Adipocyte (in vitro differentiated cells): ENCODE data around the gene BMP2K.
A peak's percentile ranks its signal among the peaks of the same experiment; 100 is the strongest.

Experiments
- DNase-seq: peaks from one replicate; pipeline ENCODE4 v3.0.0-alpha.2; 2015; ENCODE audit warnings: low read depth
- H3K27me3 ChIP-seq: replicated peaks from 2 replicates; pipeline ENCODE4 v1.7.0; 2013; ENCODE audit warnings: mild to moderate bottlenecking, low read length, moderate library complexity; ENCODE audit not compliant: control insufficient read depth, insufficient read depth
- H3K36me3 ChIP-seq: 2 replicates; pipeline ENCODE4 v1.7.0; 2013; ENCODE audit warnings: low read length, mild to moderate bottlenecking, moderate library complexity; ENCODE audit not compliant: control insufficient read depth, insufficient read depth, severe bottlenecking
- H3K4me1 ChIP-seq: 2 replicates; pipeline ENCODE4 v1.7.0; 2013; ENCODE audit warnings: mild to moderate bottlenecking, low read length, moderate library complexity; ENCODE audit not compliant: control insufficient read depth, insufficient read depth
- H3K4me3 ChIP-seq: 2 replicates; pipeline ENCODE4 v1.7.0; 2013; ENCODE audit warnings: mild to moderate bottlenecking, low read length, moderate library complexity
- H3K9ac ChIP-seq: 2 replicates; pipeline ENCODE4 v1.7.0; 2013; ENCODE audit warnings: mild to moderate bottlenecking, low read length, moderate library complexity
- H3K9me3 ChIP-seq: 2 replicates; pipeline ENCODE4 v1.7.0; 2013; ENCODE audit warnings: mild to moderate bottlenecking, low read length, moderate library complexity; ENCODE audit not compliant: control insufficient read depth

The BMP2K gene

DNA sequence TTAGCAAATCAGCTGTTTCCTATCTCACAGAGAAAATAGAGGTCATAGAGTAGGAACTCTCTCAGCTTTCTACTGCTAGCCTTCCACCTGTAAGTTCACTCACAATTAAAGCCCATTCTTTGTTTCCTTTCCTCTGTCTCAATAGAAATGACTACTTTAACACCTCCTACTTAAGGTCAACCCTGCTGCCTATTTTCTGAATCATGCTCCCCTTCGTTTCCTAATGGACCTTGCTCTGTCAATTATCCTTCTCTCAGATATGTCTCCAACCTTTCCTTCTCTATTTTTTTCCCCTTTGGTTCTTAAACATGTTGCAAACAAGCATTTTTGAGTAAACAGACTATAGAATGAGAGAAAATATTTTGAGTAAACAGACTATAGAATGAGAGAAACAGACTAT is 168.2 kb downstream of the BMP2K start:
- Histone ChIP-seq H3K9me3 (peaks cover 5% of the 10 kb centered on the region), H3K4me3 (no peak overlapping the region), H3K27me3 (no peaks in the 10 kb centered on the region), H3K36me3 (no peaks in the 10 kb centered on the region), H3K4me1 (peaks cover 8% of the 10 kb centered on the region), H3K9ac (no peak overlapping the region)
- DNase-seq: no peak

DNA sequence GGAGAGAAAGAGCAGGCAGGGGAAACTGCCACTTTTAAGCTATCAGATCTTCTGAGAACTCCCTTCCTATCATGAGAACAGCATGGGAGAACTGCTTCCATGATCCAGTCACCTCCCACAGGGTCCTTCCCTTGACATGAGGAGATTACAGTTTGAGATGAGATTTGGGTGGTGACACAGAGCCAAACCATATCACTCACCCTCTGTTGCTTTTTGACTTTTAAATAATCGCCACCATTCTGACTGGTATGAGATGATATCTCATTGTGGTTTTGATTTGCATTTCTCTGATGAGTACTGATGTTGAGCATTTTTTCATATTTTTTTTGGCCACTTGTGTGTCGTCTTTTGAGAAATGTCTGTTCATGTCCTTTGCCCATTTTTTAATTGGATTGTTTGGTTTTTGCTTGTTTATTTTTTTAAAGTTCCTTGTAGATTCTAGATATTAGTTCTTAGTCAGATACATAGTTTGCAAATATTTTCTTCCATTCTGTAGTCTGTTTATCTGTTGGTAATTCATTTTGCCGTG is 169.6 kb downstream of the BMP2K start:
- H3K9me3 ChIP-seq: peaks cover 5% of the 10 kb centered on the region
- no peak for DNase-seq
- no peaks in the 10 kb centered on the region for H3K27me3 ChIP-seq
- no peak overlapping the region for H3K4me3 ChIP-seq
- no peaks in the 10 kb centered on the region for H3K4me1 ChIP-seq
- H3K36me3 ChIP-seq: no peaks in the 10 kb centered on the region
- H3K9ac ChIP-seq: no peak overlapping the region

DNA sequence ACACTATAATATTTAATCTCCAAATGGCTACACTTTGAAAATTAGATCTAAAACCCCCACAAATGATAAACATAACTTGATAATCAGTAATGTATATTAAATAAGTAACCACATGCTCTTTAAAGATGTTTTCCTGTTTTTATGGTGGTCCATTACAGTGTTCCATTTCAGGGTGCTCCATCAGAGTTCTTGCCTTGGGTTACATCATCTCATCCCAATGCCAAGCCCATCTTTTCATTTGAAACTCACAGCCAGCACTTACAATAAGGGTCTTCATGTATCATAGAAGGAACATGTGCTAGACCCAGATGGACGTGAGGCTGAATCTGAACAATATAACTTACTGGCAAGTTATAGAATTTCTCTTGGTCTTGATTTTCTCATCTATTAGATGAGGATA is 173.6 kb downstream of the BMP2K start:
- no peak for DNase-seq
- no peak overlapping the region for H3K4me3 ChIP-seq

DNA sequence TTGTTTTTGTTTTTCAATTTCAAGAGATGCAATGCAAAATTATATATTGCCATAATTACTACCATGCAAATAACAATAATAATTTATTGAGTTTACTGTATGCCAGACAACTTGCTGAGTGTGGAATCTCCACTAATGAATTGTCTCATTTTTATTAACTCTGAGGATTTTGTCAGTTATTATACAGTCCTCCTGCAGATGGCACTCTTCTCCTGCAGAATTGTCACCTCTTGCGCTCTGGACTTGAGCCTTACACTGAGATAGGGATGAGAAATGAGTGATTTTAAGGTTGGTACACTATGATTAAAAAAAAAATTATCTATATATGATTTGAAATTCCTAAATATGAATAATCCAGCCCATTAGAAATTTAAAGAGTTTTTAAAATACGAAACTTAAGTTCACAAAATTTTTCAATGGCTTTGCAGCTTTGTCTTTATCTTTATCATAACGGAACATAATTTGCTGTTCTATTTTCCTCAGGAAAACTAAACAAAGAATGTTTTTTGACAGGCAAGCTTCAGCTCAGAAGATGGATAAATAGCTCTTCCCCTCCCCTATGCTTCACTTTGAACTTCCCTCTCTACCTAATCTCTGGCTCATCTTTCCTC is 175.8 kb downstream of the BMP2K start:
- no peaks in the 10 kb centered on the region for H3K9me3 ChIP-seq
- H3K9ac ChIP-seq: no peak overlapping the region
- H3K27me3 ChIP-seq: no peaks in the 10 kb centered on the region
- no peaks in the 10 kb centered on the region for H3K4me1 ChIP-seq
- H3K36me3 ChIP-seq: no peaks in the 10 kb centered on the region
- no peak overlapping the region for H3K4me3 ChIP-seq
- peak; percentile 80 for DNase-seq

More for the DNA sequence above, 173.6 kb downstream of the BMP2K start:
- Histone ChIP-seq H3K36me3 (no peaks in the 10 kb centered on the region), H3K9ac (no peak overlapping the region), H3K9me3 (peaks cover 5% of the 10 kb centered on the region), H3K27me3 (no peaks in the 10 kb centered on the region), H3K4me1 (no peaks in the 10 kb centered on the region)

GRCh38 chr4:78953231-78953630 is 177.1 kb downstream of the BMP2K start:
- Histone ChIP-seq H3K9ac (no peak overlapping the region), H3K4me3 (no peak overlapping the region), H3K36me3 (no peaks in the 10 kb centered on the region), H3K9me3 (no peaks in the 10 kb centered on the region), H3K27me3 (no peaks in the 10 kb centered on the region), H3K4me1 (no peaks in the 10 kb centered on the region)
- no peak for DNase-seq

DNA sequence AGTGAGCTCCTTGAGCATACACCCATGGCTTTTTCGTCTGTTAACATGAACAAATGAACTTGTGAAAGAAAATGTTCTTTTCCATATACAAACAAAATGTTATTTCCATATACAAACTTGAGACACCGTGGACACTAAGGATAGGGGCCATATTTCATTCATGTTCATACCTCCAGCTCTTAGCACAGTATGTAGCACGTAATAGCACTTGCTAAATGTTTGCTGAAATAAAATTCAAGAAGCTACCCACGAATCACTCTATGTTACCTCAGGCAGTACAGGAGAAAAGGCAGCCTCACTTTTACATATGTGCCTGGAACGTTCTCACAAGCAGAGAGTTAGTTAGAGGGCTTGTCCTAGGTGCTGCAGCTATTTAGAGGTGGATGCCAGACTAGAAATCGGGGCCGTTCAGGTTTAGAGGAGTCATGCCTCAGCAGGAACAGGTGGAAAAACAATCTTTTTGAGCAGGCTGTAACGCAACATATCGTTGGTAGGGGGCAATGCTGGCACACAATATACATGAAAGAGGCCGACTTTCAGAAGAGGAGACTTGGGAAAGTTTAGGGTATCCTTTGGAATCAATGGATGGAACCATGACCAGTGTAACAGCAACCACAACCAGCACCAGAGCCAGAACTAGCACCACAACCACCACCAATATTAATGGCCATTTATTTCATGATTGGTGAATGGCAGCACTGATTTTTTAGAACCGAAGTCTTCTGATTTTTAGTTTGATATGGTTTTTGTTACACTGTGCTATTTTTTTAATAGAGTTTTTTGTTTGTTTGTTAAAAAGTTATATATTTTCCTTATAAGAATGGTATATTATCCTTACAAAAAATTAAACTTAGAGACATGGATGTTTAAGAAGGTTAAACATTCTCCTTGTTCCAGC is 177.9 kb downstream of the BMP2K start:
- Histone ChIP-seq H3K4me3 (no peak overlapping the region), H3K9ac (no peak overlapping the region), H3K27me3 (no peaks in the 10 kb centered on the region), H3K4me1 (no peaks in the 10 kb centered on the region), H3K9me3 (no peaks in the 10 kb centered on the region), H3K36me3 (no peaks in the 10 kb centered on the region)
- DNase-seq: peak; percentile 63

- H3K9me3 ChIP-seq: no peaks in the 10 kb centered on the region
- no peak for DNase-seq
- no peaks in the 10 kb centered on the region for H3K36me3 ChIP-seq
- H3K4me1 ChIP-seq: peaks cover 11% of the 10 kb centered on the region
- no peak overlapping the region for H3K9ac ChIP-seq
- H3K27me3 ChIP-seq: no peaks in the 10 kb centered on the region
- H3K4me3 ChIP-seq: no peak overlapping the region
Measured at GRCh38 chr4:78956975-78957374, 180.8 kb downstream of the BMP2K start.

DNA sequence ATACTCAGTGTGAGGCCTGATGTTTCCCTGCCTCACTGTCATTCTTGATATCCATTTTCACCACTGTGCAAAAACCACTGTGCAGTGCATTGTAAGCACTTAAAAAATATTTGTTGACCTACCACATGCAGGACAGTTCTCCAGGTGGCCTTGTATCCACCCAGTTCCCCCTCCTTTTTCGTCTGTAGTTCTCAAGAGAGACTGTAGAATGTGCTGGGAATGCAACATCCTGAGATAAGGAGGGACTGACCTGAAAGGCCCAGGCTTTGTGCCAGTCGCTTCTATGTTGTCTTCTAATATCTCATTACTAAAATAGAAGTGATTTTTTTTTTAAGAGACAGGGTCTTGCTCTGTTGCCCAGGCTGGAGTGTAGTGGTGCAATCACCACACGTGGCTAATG is 184.8 kb downstream of the BMP2K start:
- Histone ChIP-seq H3K9me3 (no peaks in the 10 kb centered on the region), H3K4me1 (peaks cover 25% of the 10 kb centered on the region)
- no peak for DNase-seq

More for the DNA sequence above, 184.8 kb downstream of the BMP2K start:
- Histone ChIP-seq H3K4me3 (no peak overlapping the region), H3K27me3 (no peaks in the 10 kb centered on the region), H3K36me3 (no peaks in the 10 kb centered on the region), H3K9ac (no peak overlapping the region)
